CD4-positive, alpha-beta T cell treated with Interleukin-6 for 4 hours (primary cell): Measurements from ENCODE around the gene TPD52L1.
A peak's percentile ranks its signal among the peaks of the same experiment; 100 is the strongest.

Experiments used
- DNase-seq: peaks from one replicate; pipeline ENCODE4 v3.0.0-alpha.2; 2020; ENCODE audit warnings: mixed read lengths

The TPD52L1 gene

DNA sequence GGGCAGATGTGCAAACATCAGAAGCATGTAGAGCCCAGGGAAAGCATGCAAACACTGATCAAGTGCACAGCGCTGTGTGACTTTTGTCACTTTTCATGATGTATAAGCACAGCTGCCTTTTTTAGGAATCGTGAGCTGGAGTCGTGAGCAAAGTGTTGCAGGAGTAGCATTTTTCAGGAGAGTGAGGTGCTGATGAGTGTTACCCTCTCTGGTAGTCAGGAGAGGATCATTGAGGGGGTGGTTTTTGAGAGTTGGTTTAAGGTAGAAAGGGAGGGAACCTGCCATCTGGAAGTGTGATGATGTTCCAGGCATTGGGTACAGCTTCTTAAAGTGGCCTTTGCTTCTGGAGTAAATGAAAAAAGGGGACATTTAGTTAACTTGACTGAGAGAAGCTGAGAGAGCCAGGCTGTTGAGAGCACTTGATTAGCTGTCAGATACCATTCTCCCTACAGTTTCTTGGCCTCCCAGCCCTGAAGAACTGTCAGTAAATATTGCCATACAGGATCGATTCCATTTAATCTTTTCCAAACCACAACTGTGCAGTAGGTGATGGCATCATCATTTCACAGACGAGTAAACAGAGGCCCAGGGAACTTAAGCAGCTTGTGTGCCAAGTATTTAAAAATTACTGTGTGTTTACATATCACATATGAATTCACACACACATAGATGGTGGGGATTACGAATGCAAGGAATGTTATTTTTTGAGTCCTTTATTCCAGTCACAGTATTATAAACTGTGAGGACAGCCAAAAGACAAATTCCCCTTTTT, 28.9 kb downstream of the TPD52L1 start:
- DNase-seq = no peak

DNA sequence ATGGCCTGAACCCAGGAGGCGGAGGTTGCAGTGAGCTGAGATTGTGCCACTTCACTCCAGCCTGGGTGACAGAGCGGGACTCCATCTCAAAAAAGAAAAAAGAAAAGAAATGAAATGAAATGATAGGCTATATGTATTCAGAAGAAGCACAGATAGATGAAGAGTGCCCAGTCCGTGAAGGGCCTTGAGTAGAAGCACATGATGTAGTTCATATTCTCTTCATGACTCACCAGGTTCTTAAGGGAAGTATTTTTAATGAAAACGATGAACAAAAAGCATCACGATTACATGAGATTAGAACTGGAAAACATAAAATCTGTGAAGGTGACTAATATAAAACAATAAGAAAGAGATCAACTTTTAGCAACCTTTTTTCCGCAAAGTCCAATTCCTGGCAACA, 29.8 kb downstream of the TPD52L1 start:
- DNase-seq = no peak

GRCh38 chr6:125188037-125188436, 34.5 kb downstream of the TPD52L1 start:
- no peak for DNase-seq

DNA sequence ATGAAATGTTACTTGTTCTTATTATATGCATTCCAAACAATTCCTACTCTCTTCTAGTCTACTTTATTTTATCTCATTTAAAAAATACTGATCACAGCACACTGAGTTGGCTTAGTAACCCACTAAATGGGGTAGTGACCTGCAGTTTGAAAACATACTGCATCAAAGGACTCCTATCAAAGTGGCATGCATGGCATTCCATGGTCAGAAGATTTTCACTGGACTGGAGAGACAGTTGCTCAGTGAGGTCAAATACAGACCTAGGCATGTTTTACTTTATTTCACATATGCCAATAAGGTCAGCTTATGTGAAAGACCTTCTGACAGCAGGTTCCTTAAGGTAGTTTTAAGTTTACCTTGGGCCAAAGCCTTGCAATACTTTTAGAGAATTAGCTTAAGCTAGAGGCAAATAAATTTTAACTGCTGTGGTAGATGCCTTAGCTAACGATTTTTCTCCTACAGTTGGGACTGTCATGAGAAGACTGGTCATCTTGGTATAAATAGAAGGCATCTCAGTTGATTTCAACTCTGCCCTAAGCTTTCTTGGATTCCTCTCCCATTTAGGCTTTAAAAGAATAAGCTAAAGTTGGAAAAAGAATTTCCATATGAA, 35.1 kb downstream of the TPD52L1 start:
- DNase-seq = no peak

- DNase-seq = no peak
Measured at GRCh38 chr6:125189494-125189893, 35.9 kb downstream of the TPD52L1 start.

DNA sequence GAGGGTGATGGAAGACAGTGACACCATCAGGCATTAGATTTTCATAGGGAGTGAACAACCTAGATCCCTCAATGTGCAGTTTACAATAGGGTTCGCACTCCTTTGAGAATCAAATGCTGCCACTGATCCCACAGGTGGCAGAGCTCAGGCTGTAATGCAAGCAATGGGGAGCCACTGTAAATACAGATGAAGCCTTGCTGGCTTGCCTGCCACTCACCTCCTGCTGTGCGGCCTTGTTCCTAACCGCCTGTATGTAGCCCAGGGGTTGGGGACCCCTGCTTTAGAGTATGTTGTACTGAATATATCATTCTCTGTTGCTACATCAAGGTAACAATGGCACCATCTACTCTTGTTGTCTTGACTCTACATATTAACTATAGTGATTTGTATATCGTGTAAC, 37.1 kb downstream of the TPD52L1 start:
- no peak for DNase-seq

- peak; percentile 59 for DNase-seq
Measured at GRCh38 chr6:125191916-125192609, 38.5 kb downstream of the TPD52L1 start.

GRCh38 chr6:125192610-125192930, 39.0 kb downstream of the TPD52L1 start:
- no peak for DNase-seq

DNA sequence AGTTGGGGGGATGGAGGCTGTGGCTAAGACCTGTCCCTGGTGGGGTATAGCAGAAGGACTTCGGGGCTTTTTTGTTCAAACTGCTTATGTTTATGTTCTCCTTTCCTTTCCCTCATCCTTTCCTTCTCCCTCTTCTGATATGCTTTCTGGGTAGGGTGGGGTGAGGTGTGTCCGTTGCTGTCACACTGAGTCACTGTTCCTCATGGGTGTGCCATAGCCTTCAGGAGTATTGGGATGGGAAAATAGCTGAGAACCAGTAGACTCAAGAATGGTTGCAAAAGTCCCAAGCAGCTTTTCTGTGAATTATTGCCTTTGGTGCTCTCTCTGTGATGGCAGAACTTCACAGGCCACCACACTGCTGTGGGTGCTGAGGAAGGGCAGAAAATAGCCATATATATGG, 39.6 kb downstream of the TPD52L1 start:
- no peak for DNase-seq

GRCh38 chr6:125194941-125195340, 41.4 kb downstream of the TPD52L1 start:
- no peak for DNase-seq

DNA sequence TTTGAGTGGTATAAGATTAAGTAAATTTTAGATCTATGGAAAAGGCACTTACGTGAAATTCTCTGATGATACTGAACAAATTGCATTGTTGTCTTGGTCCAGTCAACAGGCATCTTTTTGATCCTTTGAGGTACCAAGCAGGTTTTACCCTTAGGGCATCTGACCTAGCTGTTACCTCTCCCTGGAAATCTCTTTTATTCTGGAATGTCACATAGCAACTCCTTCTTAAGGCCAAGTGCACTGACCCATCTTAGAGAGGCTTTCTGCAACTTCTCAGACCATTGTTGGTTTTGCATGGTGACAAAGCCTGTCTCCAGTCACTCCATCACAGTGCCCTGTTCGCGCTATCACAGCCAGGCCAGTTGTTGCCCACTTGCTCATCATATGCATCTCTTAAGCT, 42.0 kb downstream of the TPD52L1 start:
- DNase-seq = no peak

- no peak for DNase-seq
Measured at GRCh38 chr6:125196613-125197012, 43.0 kb downstream of the TPD52L1 start.

DNA sequence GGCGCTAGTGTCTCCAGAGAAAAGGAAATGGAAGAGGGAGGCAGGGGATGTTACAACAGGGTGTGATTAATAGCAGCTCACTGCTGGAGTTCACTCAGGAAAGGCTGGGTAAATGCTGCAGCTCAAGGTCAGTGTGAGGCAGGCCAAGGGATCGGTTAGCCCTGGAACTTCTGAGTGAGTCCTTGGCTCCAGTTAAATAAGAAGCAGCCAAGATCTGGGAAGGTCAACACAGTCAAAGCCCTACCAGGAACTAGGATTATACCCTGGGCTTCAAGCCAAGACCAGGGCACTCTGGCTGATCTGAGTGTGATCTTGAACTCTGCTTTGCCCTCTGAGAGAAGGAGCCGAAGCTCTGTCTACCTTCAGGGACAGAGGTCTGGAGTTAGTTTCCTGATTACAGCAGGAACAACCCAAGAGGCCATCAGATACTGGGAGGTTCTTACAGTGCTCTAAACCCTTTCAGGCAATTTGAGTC, 44.3 kb downstream of the TPD52L1 start:
- no peak for DNase-seq

- DNase-seq = no peak
Measured at GRCh38 chr6:125198398-125198937, 44.9 kb downstream of the TPD52L1 start.

DNA sequence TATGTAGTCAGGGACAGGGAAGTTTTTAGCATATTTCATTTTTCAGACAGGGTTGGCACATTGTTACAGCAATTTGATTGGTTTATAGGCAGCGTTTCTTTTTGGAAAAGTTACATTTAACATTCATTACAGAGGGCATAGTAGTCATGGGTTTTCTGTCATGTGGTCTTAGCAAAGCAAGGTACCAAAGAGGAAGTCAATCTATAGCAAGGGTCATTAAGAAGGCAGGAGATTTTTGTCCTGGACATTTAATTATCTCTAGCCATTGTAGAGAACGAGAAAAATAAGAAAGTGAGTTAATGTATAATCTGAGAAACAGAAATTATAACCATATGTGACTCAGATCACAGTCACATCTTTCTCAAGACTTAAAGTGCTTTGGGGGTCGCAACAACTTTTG, 47.4 kb downstream of the TPD52L1 start:
- DNase-seq = no peak

- no peak for DNase-seq
Measured at GRCh38 chr6:125201961-125202729, 48.6 kb downstream of the TPD52L1 start.

- no peak for DNase-seq
Measured at GRCh38 chr6:125203395-125203794, 49.8 kb downstream of the TPD52L1 start.

- no peak for DNase-seq
Measured at GRCh38 chr6:125205931-125206330, 52.4 kb downstream of the TPD52L1 start.

- no peak for DNase-seq
Measured at GRCh38 chr6:125206389-125206788, 52.8 kb downstream of the TPD52L1 start.

GRCh38 chr6:125207956-125208355, 54.4 kb downstream of the TPD52L1 start:
- no peak for DNase-seq

GRCh38 chr6:125208625-125209249, 55.2 kb downstream of the TPD52L1 start:
- no peak for DNase-seq

DNA sequence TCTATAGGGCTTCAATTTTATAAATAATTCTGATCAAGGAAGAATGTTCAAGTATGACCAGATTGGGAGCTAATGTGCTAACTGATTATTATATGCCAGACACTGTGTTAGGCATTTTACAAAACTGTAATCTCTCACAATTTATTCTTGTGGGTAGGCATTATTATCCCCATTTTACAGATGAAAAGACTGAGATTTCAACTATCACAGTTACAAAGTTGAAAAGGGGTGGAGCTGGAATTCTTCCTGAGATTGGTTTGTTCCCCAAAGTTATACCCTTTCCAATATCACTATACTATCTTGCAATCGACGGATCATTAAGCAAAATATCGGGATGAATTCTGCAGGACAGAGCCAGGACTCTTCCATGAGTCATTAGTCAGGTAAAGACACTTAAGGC, 57.1 kb downstream of the TPD52L1 start:
- no peak for DNase-seq

GRCh38 chr6:125211352-125211751, 57.8 kb downstream of the TPD52L1 start:
- DNase-seq = no peak
